ENCODE results near the gene ONECUT2. TPM values are rescaled to one million over a fixed set of nuclear protein-coding genes. Genes with fewer than 3 reads are reported as not detected.

Gene ONECUT2
- total RNA-seq, 4 donors from 2014 or later, result 0.07 TPM; not detected in 3

DNA sequence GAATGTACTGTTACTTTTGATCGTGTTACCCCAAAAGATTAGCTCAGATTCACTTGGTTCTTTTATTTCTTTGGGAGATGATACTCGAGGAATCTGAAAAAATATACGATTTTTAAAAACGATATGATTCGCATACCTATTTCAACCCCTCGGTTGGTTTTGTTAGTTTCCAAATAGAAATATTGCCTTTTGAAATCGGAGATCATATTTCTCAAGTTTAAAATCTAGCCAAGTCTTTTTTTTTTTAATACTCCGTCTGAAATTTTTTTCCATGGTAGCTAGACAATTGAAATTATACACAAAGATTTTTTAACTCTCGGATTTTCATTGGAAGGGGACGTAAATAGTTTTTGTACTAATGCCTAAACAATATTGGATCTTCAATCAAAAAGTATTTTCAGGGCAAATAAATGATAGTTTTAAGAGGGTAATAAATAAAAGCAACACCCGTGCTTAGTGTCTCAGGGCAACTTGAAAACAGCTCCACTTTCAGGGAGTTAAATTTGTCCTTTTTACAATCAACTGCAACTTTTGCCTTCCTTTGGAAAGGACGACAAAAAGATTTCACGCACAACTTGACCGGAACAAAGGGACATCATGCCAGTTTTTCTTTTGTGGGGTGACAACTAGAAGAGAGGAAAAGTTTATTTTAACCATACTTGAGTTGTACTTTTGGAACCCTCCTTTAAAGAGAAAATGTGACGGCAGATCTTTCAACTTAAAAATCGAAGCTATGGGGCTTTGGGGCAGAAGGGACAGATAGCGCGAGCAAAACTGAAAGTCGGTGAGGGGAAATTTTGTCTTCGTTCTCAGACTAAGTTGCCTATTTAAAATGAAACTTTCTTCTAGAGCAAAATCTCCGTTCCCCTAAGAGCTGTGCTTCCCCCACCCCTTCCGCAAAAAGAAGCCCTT lies 5.8 kb upstream of the ONECUT2 start:
- Histone ChIP-seq H3K9me3 (no peaks in the 10 kb centered on the region), H3K4me3 (no peak overlapping the region), H3K4me1 (peaks cover 0 to 8% of the 10 kb centered on the region in 2 donors), H3K27me3 (peaks cover 24 to 78% of the 10 kb centered on the region in 2 donors), H3K36me3 (no peaks in the 10 kb centered on the region), H3K27ac (no peak overlapping the region)
- intact Hi-C loops (cut with DNase I; ENCODE audit: low total_unique reads), result loop anchor here (10.0 kb wide), 1 partner anchor 685 kb away; no protein-coding TSS in a partner anchor
- no peak for DNase-seq
- TF ChIP-seq POLR2A (IDR thresholded peaks at IDR 0.05), result no peak
- TF ChIP-seq, protein P1, sequence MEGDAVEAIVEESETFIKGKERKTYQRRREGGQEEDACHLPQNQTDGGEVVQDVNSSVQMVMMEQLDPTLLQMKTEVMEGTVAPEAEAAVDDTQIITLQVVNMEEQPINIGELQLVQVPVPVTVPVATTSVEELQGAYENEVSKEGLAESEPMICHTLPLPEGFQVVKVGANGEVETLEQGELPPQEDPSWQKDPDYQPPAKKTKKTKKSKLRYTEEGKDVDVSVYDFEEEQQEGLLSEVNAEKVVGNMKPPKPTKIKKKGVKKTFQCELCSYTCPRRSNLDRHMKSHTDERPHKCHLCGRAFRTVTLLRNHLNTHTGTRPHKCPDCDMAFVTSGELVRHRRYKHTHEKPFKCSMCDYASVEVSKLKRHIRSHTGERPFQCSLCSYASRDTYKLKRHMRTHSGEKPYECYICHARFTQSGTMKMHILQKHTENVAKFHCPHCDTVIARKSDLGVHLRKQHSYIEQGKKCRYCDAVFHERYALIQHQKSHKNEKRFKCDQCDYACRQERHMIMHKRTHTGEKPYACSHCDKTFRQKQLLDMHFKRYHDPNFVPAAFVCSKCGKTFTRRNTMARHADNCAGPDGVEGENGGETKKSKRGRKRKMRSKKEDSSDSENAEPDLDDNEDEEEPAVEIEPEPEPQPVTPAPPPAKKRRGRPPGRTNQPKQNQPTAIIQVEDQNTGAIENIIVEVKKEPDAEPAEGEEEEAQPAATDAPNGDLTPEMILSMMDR (IDR thresholded peaks at IDR 0.05), result no peak

DNA sequence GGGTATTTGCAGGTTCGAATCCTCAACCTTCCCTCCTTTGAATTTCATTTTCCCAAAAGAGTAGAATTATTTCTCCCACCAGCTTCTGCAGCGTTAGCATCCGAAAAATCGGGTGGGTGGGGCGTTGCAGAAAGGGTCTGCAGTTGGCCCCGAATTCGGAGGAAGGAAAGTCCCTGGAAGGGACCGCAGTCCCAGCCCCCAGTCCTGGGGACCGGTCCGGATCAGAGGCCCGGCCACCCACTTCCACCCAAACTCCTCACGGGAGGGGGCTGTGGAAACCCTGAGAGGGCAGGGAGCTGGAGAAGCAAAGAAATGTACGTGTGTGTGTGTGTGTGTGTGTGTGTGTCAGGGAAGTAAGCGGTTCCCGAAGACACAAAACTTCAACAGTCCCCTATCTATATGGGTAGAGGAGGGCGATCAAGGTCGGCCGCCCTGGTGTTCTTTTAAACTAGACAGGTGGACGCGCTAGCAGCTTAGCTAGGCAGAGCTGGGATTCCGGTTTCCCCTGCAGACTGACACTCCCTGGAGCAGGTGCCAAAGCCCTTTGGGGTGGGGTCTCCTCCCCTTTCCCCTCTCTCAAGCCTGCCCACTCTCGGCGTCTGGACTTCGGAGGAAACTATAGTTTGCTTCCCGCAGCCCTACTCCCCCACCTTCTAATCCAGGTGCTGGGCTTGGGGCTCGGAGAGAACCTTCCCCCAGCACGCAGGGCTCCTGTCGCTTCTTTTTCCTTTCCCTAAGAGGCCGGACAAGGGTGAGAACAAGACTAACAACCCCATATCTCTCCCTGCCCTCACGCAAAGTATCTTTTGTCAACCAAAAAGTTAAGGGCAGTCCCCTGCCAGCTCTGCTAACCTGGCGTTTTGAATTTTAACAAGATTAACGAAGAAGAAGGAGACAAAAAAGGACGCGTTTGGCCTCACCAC lies 4.8 kb upstream of the ONECUT2 start:
- DNase-seq, result no peak
- intact Hi-C loops (cut with DNase I; ENCODE audit: low total_unique reads), result loop anchor here (10.0 kb wide), 1 partner anchor 684 kb away; no protein-coding TSS in a partner anchor
- no peak overlapping the region for H3K4me3 ChIP-seq

DNA sequence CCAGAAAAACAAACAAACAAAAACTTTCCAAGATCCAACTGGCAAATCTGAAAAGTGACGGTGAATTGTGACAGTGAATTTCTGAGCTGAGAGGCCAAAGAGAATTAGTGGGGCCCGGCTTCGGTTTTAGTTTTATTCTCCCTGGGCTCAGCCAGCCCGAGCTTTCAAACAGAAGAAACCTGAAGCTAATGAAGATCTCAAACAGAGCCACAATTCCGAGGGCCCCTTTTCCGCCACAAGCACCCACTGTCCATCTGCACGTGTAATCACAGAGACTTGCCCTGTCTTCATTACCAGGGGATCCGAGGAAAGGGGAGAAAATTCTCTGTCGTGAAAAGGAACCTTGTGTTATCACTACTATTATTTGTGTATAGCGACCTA lies 4.2 kb upstream of the ONECUT2 start:
- no peaks in the 10 kb centered on the region for H3K36me3 ChIP-seq
- no peak for TF ChIP-seq POLR2A (IDR thresholded peaks at IDR 0.05)
- TF ChIP-seq, protein P1 (IDR thresholded peaks at IDR 0.05), result no peak
- no peak overlapping the region for H3K27ac ChIP-seq
- H3K4me1 ChIP-seq, result peaks cover 0 to 10% of the 10 kb centered on the region in 2 donors
- no peaks in the 10 kb centered on the region for H3K9me3 ChIP-seq
- H3K4me3 ChIP-seq, result no peak overlapping the region
- intact Hi-C loops (cut with DNase I; ENCODE audit: low total_unique reads), result loop anchor here (10.0 kb wide), 1 partner anchor 684 kb away; no protein-coding TSS in a partner anchor
- no peak for DNase-seq
- peaks cover 26 to 71% of the 10 kb centered on the region in 2 donors for H3K27me3 ChIP-seq

More for the DNA sequence above, 4.8 kb upstream of the ONECUT2 start:
- no peak for TF ChIP-seq POLR2A (IDR thresholded peaks at IDR 0.05)
- TF ChIP-seq, protein P1 (IDR thresholded peaks at IDR 0.05), result no peak
- no peaks in the 10 kb centered on the region for H3K9me3 ChIP-seq
- peaks cover 24 to 73% of the 10 kb centered on the region in 2 donors for H3K27me3 ChIP-seq
- no peak overlapping the region for H3K27ac ChIP-seq
- H3K36me3 ChIP-seq, result no peaks in the 10 kb centered on the region
- peaks cover 0 to 8% of the 10 kb centered on the region in 2 donors for H3K4me1 ChIP-seq

GRCh38 chr18:57431467-57432080 lies 3.6 kb upstream of the ONECUT2 start:
- intact Hi-C loops (cut with DNase I; ENCODE audit: low total_unique reads), result loop anchor here (10.0 kb wide), 1 partner anchor 683 kb away; no protein-coding TSS in a partner anchor
- DNase-seq, result no peak
- Histone ChIP-seq H3K9me3 (no peaks in the 10 kb centered on the region), H3K4me1 (peaks cover 0 to 11% of the 10 kb centered on the region in 2 donors), H3K27me3 (peaks cover 32 to 72% of the 10 kb centered on the region in 2 donors), H3K36me3 (no peaks in the 10 kb centered on the region), H3K27ac (no peak overlapping the region), H3K4me3 (no peak overlapping the region)
- no peak for TF ChIP-seq POLR2A (IDR thresholded peaks at IDR 0.05)
- TF ChIP-seq, protein P1 (IDR thresholded peaks at IDR 0.05), result no peak

All from uterus (tissue), 4 donors.